Esophagus muscularis mucosa (tissue), 4 donors: ENCODE results near the gene POLG. TPM values are rescaled to one million over a fixed set of nuclear protein-coding genes. Genes with fewer than 3 reads are reported as not detected.

Experiments used
- DNase-seq: peaks from one replicate; pipeline ENCODE4 v3.0.0-alpha.2; 2017; ENCODE audit errors: extremely low spot score
- H3K27ac ChIP-seq, 4 donors: fragments of 200-600 bp; sonication (generic); replicated peaks in 1 of 4; 1 replicate in 3 of 4; 2 replicates in 1 of 4; pipeline ENCODE4 v1.5.1; 2016 to 2019; ENCODE audit warnings: mild to moderate bottlenecking in 1 of 4
- H3K27me3 ChIP-seq, 4 donors: fragments of 200-600 bp; sonication (generic); one replicate each; pipeline versions ENCODE4 v1.5.1 to v1.6.0; 2016 to 2019
- H3K36me3 ChIP-seq, 4 donors: fragments of 200-600 bp; sonication (generic); one replicate each; pipeline ENCODE4 v1.5.1; 2016 to 2019
- H3K4me1 ChIP-seq, 4 donors: fragments of 200-600 bp; sonication (generic); one replicate each; pipeline ENCODE4 v1.5.1; 2016 to 2019
- H3K4me3 ChIP-seq, 4 donors: fragments of 200-600 bp; sonication (generic); 1 replicate in 2 of 4; 2 replicates in 2 of 4; pipeline ENCODE4 v1.5.1; 2016 to 2019; ENCODE audit warnings: mild to moderate bottlenecking in 4 of 4, moderate library complexity in 1 of 4
- H3K9me3 ChIP-seq, 4 donors: fragments of 200-600 bp; sonication (generic); 1 replicate in 3 of 4; 2 replicates in 1 of 4; pipeline ENCODE4 v1.5.1; 2016 to 2019
- CTCF ChIP-seq, 3 experiments: fragments of 200-600 bp in 2 of 3; fragments of 450-650 bp in 1 of 3; sonication (generic) in 2 of 3; IDR thresholded peaks; one replicate each; pipeline ENCODE4 v1.5.1; 2017 to 2019; ENCODE audit warnings: antibody characterized with exemption in 3 of 3, mild to moderate bottlenecking in 2 of 3, moderate library complexity in 1 of 3
- EP300 ChIP-seq: sonication (generic); formaldehyde crosslinking; IDR thresholded peaks from one replicate; pipeline ENCODE4 v1.6.1; 2017; ENCODE audit warnings: antibody characterized with exemption
- POLR2A ChIP-seq: fragments of 450-650 bp; IDR thresholded peaks from one replicate; pipeline ENCODE4 v1.6.1; 2017; ENCODE audit warnings: antibody characterized with exemption, moderate library complexity, mild to moderate bottlenecking, low read depth
- POLR2AphosphoS5 ChIP-seq, 2 donors: sonication (generic); formaldehyde crosslinking; IDR thresholded peaks; one replicate each; pipeline ENCODE4 v1.6.1; 2017; ENCODE audit warnings: antibody characterized with exemption in 2 of 2
- WGBS: methylation state at CpG from one replicate; pipeline ENCODE4 v1.1.5; 2018; 5-methylcytosine and 5-hydroxymethylcytosine counted together
- intact Hi-C: fragments of 100-400 bp; cut with DNase I; formaldehyde crosslinking; loops from one replicate; pipeline ENCODE4 v1.15.1; 2023
- total RNA-seq, 4 donors: library from RNA; depleted of rRNA; stranded (reverse); fragments of >200 nt; gene quantifications; one replicate each; pipeline versions ENCODE4 v1.1.0 to v1.2.1, GENCODE V29; 2016

Gene POLG
- total RNA-seq, 4 donors from 2014 or later, result 51.0 to 86.0 (median 66.7) TPM

GRCh38 chr15:89365462-89366065 lies 30.9 kb upstream of the POLG start:
- no peak for DNase-seq
- Histone ChIP-seq H3K4me1 (peaks cover 15 to 43% (median 33%) of the 10 kb centered on the region in 4 donors), H3K27me3 (peaks cover 5 to 100% (median 100%) of the 10 kb centered on the region in 4 donors), H3K36me3 (no peaks in the 10 kb centered on the region), H3K9me3 (no peaks in the 10 kb centered on the region), H3K4me3 (no peak overlapping the region), H3K27ac (no peak overlapping the region)
- intact Hi-C loops, result no loop called here
- WGBS, result 12% methylated on average over 21 of the region's 22 CpGs
- no peak for TF ChIP-seq POLR2AphosphoS5 (IDR thresholded peaks at IDR 0.05)
- no peak for TF ChIP-seq EP300
- no peak for TF ChIP-seq POLR2A
- TF ChIP-seq CTCF (IDR thresholded peaks at IDR 0.05), result no peak

GRCh38 chr15:89364741-89365450 lies 30.3 kb upstream of the POLG start:
- WGBS, result 29% methylated on average over 8 of the region's 13 CpGs
- H3K27me3 ChIP-seq, result peaks cover 5 to 100% (median 100%) of the 10 kb centered on the region in 4 donors
- no peak for DNase-seq
- TF ChIP-seq EP300, result no peak
- no peak for TF ChIP-seq CTCF (IDR thresholded peaks at IDR 0.05)
- no peak for TF ChIP-seq POLR2A
- TF ChIP-seq POLR2AphosphoS5 (IDR thresholded peaks at IDR 0.05), result no peak
- H3K9me3 ChIP-seq, result no peaks in the 10 kb centered on the region
- no peaks in the 10 kb centered on the region for H3K36me3 ChIP-seq
- no peak overlapping the region for H3K4me3 ChIP-seq
- peaks cover 15 to 43% (median 32%) of the 10 kb centered on the region in 4 donors for H3K4me1 ChIP-seq
- intact Hi-C loops, result no loop called here
- no peak overlapping the region for H3K27ac ChIP-seq

- TF ChIP-seq POLR2AphosphoS5 (IDR thresholded peaks at IDR 0.05), result no peak
- no peak for TF ChIP-seq EP300
- no peak for TF ChIP-seq CTCF (IDR thresholded peaks at IDR 0.05)
- no peak for TF ChIP-seq POLR2A
- DNase-seq, result no peak
- WGBS, result 10% methylated on average over 4 of the region's 6 CpGs
- intact Hi-C loops, result no loop called here
- Histone ChIP-seq H3K4me3 (no peak overlapping the region), H3K4me1 (peaks cover 16 to 47% (median 34%) of the 10 kb centered on the region in 4 donors), H3K27ac (no peak overlapping the region), H3K9me3 (no peaks in the 10 kb centered on the region), H3K36me3 (no peaks in the 10 kb centered on the region), H3K27me3 (peaks cover 5 to 100% (median 100%) of the 10 kb centered on the region in 4 donors)
These were observed 29.7 kb upstream of the POLG start for GRCh38 chr15:89364341-89364740.

- Histone ChIP-seq H3K4me3 (no peak overlapping the region), H3K27ac (no peak overlapping the region), H3K9me3 (no peaks in the 10 kb centered on the region), H3K27me3 (peaks cover 3 to 100% (median 100%) of the 10 kb centered on the region in 4 donors), H3K36me3 (no peaks in the 10 kb centered on the region), H3K4me1 (peaks cover 22 to 52% (median 40%) of the 10 kb centered on the region in 4 donors)
- no CpG with 5 or more reads among the region's 4 CpGs for WGBS
- intact Hi-C loops, result no loop called here
- DNase-seq, result no peak
- TF ChIP-seq CTCF (IDR thresholded peaks at IDR 0.05), result no peak
- no peak for TF ChIP-seq EP300
- no peak for TF ChIP-seq POLR2A
- TF ChIP-seq POLR2AphosphoS5 (IDR thresholded peaks at IDR 0.05), result no peak
These were observed 29.1 kb upstream of the POLG start for GRCh38 chr15:89363770-89364169.
